Suprapubic skin (tissue), 4 donors: ENCODE results near the gene SPECC1. TPM values are rescaled to one million over a fixed set of nuclear protein-coding genes. Genes with fewer than 3 reads are reported as not detected.

ENCODE experiments used
- DNase-seq, 2 donors: peaks; one replicate each; pipeline ENCODE4 v3.0.0-alpha.2; 2019; ENCODE audit warnings: low spot score in 2 of 2
- H3K27ac ChIP-seq: fragments of 200-600 bp; sonication (generic); one replicate; pipeline ENCODE4 v1.5.1; 2019
- H3K27me3 ChIP-seq: fragments of 200-600 bp; sonication (generic); one replicate; pipeline ENCODE4 v1.5.1; 2019
- H3K36me3 ChIP-seq: fragments of 200-600 bp; sonication (generic); one replicate; pipeline ENCODE4 v1.5.1; 2019
- H3K4me1 ChIP-seq: fragments of 200-600 bp; sonication (generic); one replicate; pipeline ENCODE4 v1.5.1; 2019
- H3K4me3 ChIP-seq: fragments of 200-600 bp; sonication (generic); one replicate; pipeline ENCODE4 v1.5.1; 2019; ENCODE audit warnings: mild to moderate bottlenecking
- H3K9me3 ChIP-seq: fragments of 200-600 bp; sonication (generic); one replicate; pipeline ENCODE4 v1.5.1; 2019
- CTCF ChIP-seq, 2 donors: fragments of 200-600 bp in 1 of 2; fragments of 450-650 bp in 1 of 2; sonication (generic) in 1 of 2; IDR thresholded peaks; one replicate each; pipeline ENCODE4 v1.5.1; 2016 to 2019; ENCODE audit warnings: antibody characterized with exemption in 2 of 2, mild to moderate bottlenecking in 1 of 2, moderate library complexity in 1 of 2
- EP300 ChIP-seq: sonication (generic); formaldehyde crosslinking; IDR thresholded peaks from one replicate; pipeline ENCODE4 v1.6.1; 2017; ENCODE audit warnings: antibody characterized with exemption
- POLR2A ChIP-seq, 2 donors: fragments of 450-650 bp; IDR thresholded peaks; one replicate each; pipeline ENCODE4 v1.6.1; 2017; ENCODE audit warnings: antibody characterized with exemption in 2 of 2, mild to moderate bottlenecking in 2 of 2, moderate library complexity in 2 of 2
- POLR2AphosphoS5 ChIP-seq, 3 donors: sonication (generic); formaldehyde crosslinking; IDR thresholded peaks; one replicate each; pipeline ENCODE4 v1.6.1; 2017; ENCODE audit warnings: antibody characterized with exemption in 3 of 3
- WGBS: methylation state at CpG from one replicate; pipeline ENCODE4 v1.1.5; 2018; 5-methylcytosine and 5-hydroxymethylcytosine counted together
- total RNA-seq, 4 donors: library from RNA; depleted of rRNA; stranded (reverse); fragments of >200 nt; gene quantifications; one replicate each; pipeline ENCODE4 v1.1.0, GENCODE V29; 2016

The SPECC1 gene
- total RNA-seq, 4 donors from 2014 or later, result 12.2 to 18.1 (median 16.4) TPM

GRCh38 chr17:20111538-20111937 is 102.4 kb downstream of the SPECC1 start:
- no peaks in the 10 kb centered on the region for H3K9me3 ChIP-seq
- no peaks in the 10 kb centered on the region for H3K36me3 ChIP-seq
- H3K27ac ChIP-seq, result no peak overlapping the region
- 73% methylated on average over 10 of the region's 10 CpGs for WGBS
- no peaks in the 10 kb centered on the region for H3K4me1 ChIP-seq
- H3K4me3 ChIP-seq, result no peak overlapping the region
- TF ChIP-seq POLR2A (IDR thresholded peaks at IDR 0.05), result no peak
- no peak for TF ChIP-seq EP300
- TF ChIP-seq POLR2AphosphoS5 (IDR thresholded peaks at IDR 0.05), result no peak
- no peak for TF ChIP-seq CTCF (IDR thresholded peaks at IDR 0.05)
- no peaks in the 10 kb centered on the region for H3K27me3 ChIP-seq
- no peak for DNase-seq

- TF ChIP-seq POLR2AphosphoS5 (IDR thresholded peaks at IDR 0.05) (no peak), POLR2A (IDR thresholded peaks at IDR 0.05) (no peak), CTCF (IDR thresholded peaks at IDR 0.05) (no peak), EP300 (no peak)
Observed at GRCh38 chr17:20114466-20114865, 105.3 kb downstream of the SPECC1 start.

GRCh38 chr17:20116683-20117309 is 107.6 kb downstream of the SPECC1 start:
- H3K4me1 ChIP-seq, result no peaks in the 10 kb centered on the region
- WGBS, result 20% methylated on average over 8 of the region's 8 CpGs
- no peaks in the 10 kb centered on the region for H3K9me3 ChIP-seq
- no peaks in the 10 kb centered on the region for H3K27me3 ChIP-seq
- H3K4me3 ChIP-seq, result no peak overlapping the region
- H3K27ac ChIP-seq, result no peak overlapping the region
- TF ChIP-seq EP300, result no peak
- no peak for TF ChIP-seq POLR2AphosphoS5 (IDR thresholded peaks at IDR 0.05)
- TF ChIP-seq CTCF (IDR thresholded peaks at IDR 0.05), result peak; percentile 28 to 56
- no peak for TF ChIP-seq POLR2A (IDR thresholded peaks at IDR 0.05)
- no peaks in the 10 kb centered on the region for H3K36me3 ChIP-seq
- DNase-seq, result no peak

More at GRCh38 chr17:20114466-20114865, 105.3 kb downstream of the SPECC1 start:
- Histone ChIP-seq H3K4me1 (no peaks in the 10 kb centered on the region), H3K27ac (no peak overlapping the region), H3K4me3 (no peak overlapping the region), H3K27me3 (no peaks in the 10 kb centered on the region), H3K9me3 (no peaks in the 10 kb centered on the region), H3K36me3 (no peaks in the 10 kb centered on the region)
- WGBS, result 88% methylated on average over 2 of the region's 2 CpGs
- no peak for DNase-seq

- Histone ChIP-seq H3K36me3 (no peaks in the 10 kb centered on the region), H3K27me3 (no peaks in the 10 kb centered on the region), H3K4me3 (no peak overlapping the region), H3K4me1 (no peaks in the 10 kb centered on the region), H3K27ac (no peak overlapping the region), H3K9me3 (no peaks in the 10 kb centered on the region)
- 82% methylated on average over 1 of the region's 1 CpG for WGBS
- no peak for TF ChIP-seq POLR2AphosphoS5 (IDR thresholded peaks at IDR 0.05)
- no peak for TF ChIP-seq POLR2A (IDR thresholded peaks at IDR 0.05)
- TF ChIP-seq CTCF (IDR thresholded peaks at IDR 0.05), result no peak
- no peak for TF ChIP-seq EP300
- DNase-seq, result no peak
Observed at GRCh38 chr17:20118280-20118679, 109.1 kb downstream of the SPECC1 start.

- Histone ChIP-seq H3K4me3 (no peak overlapping the region), H3K27ac (no peak overlapping the region), H3K36me3 (no peaks in the 10 kb centered on the region), H3K4me1 (no peaks in the 10 kb centered on the region), H3K27me3 (no peaks in the 10 kb centered on the region), H3K9me3 (no peaks in the 10 kb centered on the region)
- no peak for DNase-seq
- TF ChIP-seq POLR2A (IDR thresholded peaks at IDR 0.05), result no peak
- TF ChIP-seq CTCF (IDR thresholded peaks at IDR 0.05), result no peak
- no peak for TF ChIP-seq EP300
- no peak for TF ChIP-seq POLR2AphosphoS5 (IDR thresholded peaks at IDR 0.05)
- 55% methylated on average over 3 of the region's 3 CpGs for WGBS
Observed at GRCh38 chr17:20120836-20121235, 111.7 kb downstream of the SPECC1 start.
